Measurements from ENCODE around the gene OTOS.

The OTOS gene

DNA sequence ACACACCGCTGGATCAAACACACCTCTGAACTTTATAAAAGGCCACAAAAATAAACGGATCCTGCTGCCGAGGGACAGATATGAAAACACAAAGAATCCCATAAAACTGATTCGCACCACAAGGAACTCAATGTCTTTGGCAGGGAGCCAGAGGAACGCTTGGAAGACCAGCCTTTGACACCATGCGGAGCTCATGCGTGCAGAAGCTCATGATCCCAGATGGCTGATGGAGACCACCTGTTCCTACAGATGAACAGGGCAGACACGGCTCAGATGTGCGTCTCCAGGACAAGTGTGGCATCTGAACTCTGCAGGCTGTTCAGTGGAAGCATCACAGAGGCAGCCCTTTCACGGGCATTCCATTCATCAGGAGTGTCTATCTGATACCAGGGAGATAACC is 29.2 kb downstream of the OTOS start:
- peak; percentile 88 to 95 for DNase-seq

- DNase-seq = no peak
Measured at GRCh38 chr2:240109386-240109785, 31.1 kb downstream of the OTOS start.

- no peak for DNase-seq
Measured at GRCh38 chr2:240107477-240107796, 33.0 kb downstream of the OTOS start.

DNA sequence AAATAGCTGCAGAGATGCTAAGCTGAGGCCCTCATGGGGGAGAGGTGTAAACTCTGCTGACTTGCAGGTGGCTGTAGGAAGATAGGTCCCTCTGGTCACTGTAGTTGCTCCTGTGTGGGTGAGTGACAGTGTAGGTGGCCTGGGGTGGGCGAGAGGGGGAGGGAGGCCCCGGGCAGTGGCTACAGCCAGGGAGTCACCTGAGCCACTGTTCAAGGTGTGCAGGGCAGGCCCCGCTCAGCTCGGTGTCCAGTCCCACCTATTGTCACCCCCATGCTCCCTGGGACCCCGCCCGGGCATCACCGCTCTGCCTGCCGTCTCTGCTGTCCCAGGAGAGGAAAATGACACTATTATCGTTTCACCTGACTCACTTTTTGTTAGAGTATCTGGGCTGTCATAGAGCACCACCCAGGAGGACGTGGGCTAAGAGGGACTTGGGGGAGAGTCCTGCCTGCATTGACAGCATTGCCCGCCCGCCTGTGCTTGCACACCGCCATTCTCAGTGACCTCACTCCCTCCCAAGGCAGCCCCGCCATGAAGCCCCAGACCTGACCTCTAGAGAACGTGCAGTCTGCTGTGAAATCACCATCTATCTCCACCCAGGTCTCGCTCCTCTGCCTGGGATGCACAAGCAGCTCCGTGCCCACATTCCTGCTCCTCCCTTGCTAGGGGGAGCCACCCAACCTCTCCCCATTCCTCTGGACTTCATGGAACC is 33.5 kb downstream of the OTOS start:
- no peak for DNase-seq

DNA sequence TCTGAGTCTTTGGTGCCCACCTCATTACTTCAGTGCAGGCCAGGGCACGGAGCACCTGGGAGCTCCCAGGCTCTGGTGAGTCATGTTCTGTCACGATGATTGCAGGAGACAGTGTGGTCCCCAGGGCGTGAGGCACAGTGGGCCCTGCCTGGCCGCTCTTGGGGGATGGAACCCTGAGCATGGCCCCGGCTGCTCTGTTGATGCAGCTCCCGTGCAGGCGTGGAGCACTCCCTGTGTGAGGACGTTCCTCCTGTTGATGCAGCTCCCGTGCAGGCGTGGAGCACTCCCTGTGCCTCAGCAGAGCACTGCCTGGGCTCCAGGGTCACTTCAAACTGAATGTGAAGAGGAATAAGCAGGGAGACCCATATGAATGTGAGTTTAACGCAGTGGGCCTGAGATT is 34.5 kb downstream of the OTOS start:
- no peak for DNase-seq

DNA sequence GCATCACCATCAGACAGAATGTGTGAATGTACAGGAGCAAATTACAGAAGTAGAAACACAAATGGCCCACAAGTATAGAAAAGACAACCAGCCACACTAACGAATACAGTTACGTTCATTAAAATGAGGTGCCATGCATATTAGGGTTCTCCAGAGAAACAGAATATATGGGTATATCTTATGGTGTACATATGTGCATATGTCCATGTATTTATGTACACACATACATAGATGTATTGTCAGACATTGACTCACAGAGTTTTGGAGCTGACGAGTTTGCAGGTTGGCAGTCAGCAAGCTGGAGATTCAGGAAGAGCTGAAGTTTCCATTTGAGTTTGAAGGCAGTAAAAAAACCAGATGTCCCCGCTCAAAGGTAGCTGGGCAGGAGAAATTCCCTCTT is 37.3 kb downstream of the OTOS start:
- no peak for DNase-seq

GRCh38 chr2:240098349-240098748 is 42.1 kb downstream of the OTOS start:
- DNase-seq = no peak

- DNase-seq = peak; percentile 12 to 70
Measured at GRCh38 chr2:240095556-240096523, 44.6 kb downstream of the OTOS start.

DNA sequence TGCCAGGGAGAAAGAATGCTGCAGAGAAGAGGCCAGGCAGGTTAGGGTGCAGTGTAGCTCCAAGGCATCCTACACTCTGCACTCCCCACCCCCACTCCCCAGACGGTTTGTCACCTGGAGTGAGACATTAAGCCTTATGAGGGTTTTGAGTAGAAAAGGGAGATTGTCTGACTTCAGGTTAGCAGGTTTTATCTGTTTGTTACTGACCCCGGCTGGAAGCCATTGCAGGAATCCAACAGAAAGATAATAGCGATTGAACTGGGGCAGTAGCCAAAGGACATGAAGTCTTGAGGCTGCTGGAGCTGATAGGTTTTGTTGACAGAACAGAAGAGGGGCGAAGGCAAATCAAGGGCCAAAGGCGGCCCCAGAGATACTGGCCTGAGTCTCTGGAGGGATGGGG is 51.2 kb downstream of the OTOS start:
- no peak for DNase-seq

Data from NCI-H524 (cell line).